H9 (cell line): ENCODE data around the gene NDUFS3. TPM values are rescaled to one million over a fixed set of nuclear protein-coding genes. Genes with fewer than 3 reads are reported as not detected.

Experiments
- DNase-seq: peaks from one replicate; pipeline ENCODE4 v3.0.0-alpha.2; 2017
- H2AFZ ChIP-seq: one replicate; pipeline ENCODE4 v1.6.1; 2013; ENCODE audit warnings: mild to moderate bottlenecking, low read length, control low read depth, moderate library complexity
- H2AK5ac ChIP-seq: 2 replicates; pipeline ENCODE4 v1.6.1; 2013; ENCODE audit warnings: low read length, control low read depth, mixed read lengths; ENCODE audit not compliant: insufficient read length
- H2BK120ac ChIP-seq: one replicate; pipeline ENCODE4 v1.6.1; 2013; ENCODE audit warnings: low read depth, mild to moderate bottlenecking, low read length, control low read depth, inconsistent platforms; ENCODE audit not compliant: poor library complexity, severe bottlenecking
- H2BK12ac ChIP-seq: 2 replicates; pipeline ENCODE4 v1.6.1; 2013; ENCODE audit warnings: low read length, control low read depth, mixed read lengths, low read depth; ENCODE audit not compliant: insufficient read length
- H2BK15ac ChIP-seq: 2 replicates; pipeline ENCODE4 v1.6.1; 2013; ENCODE audit warnings: low read depth, low read length, control low read depth
- H2BK20ac ChIP-seq: one replicate; pipeline ENCODE4 v1.6.1; 2013; ENCODE audit warnings: low read depth, mild to moderate bottlenecking, low read length, control low read depth, inconsistent platforms; ENCODE audit not compliant: poor library complexity, severe bottlenecking
- H2BK5ac ChIP-seq: 2 replicates; pipeline ENCODE4 v1.6.1; 2013; ENCODE audit warnings: low read length, control low read depth, mixed read lengths; ENCODE audit not compliant: insufficient read length
- H3K14ac ChIP-seq: 2 replicates; pipeline ENCODE4 v1.6.1; 2013; ENCODE audit warnings: low read length, control low read depth; ENCODE audit not compliant: insufficient read depth
- H3K18ac ChIP-seq: 2 replicates; pipeline ENCODE4 v1.6.1; 2013; ENCODE audit warnings: low read depth, mild to moderate bottlenecking, mixed read lengths, low read length, control low read depth; ENCODE audit not compliant: insufficient read length
- H3K23ac ChIP-seq: 2 replicates; pipeline ENCODE4 v1.6.1; 2013; ENCODE audit warnings: low read length, control low read depth, mixed read lengths, low read depth; ENCODE audit not compliant: insufficient read length
- H3K23me2 ChIP-seq: 2 replicates; pipeline ENCODE4 v1.6.1; 2013; ENCODE audit warnings: low read depth, mild to moderate bottlenecking, mixed read lengths, low read length, control low read depth; ENCODE audit not compliant: insufficient read length, poor library complexity, severe bottlenecking
- H3K27ac ChIP-seq: 2 replicates; pipeline ENCODE4 v1.5.1; 2013; ENCODE audit warnings: low read length, control low read depth, mixed read lengths, low read depth; ENCODE audit not compliant: insufficient read length
- H3K27me3 ChIP-seq: 2 replicates; pipeline ENCODE4 v1.6.1; 2013; ENCODE audit warnings: low read length, control low read depth, inconsistent platforms; ENCODE audit not compliant: insufficient read depth
- H3K4ac ChIP-seq: 2 replicates; pipeline ENCODE4 v1.6.1; 2013; ENCODE audit warnings: low read depth, mild to moderate bottlenecking, control low read depth, inconsistent platforms, low read length, moderate library complexity
- H3K4me1 ChIP-seq: 2 replicates; pipeline ENCODE4 v1.6.1; 2013; ENCODE audit warnings: low read length, control low read depth, inconsistent platforms; ENCODE audit not compliant: insufficient read depth
- H3K4me2 ChIP-seq: 2 replicates; pipeline ENCODE4 v1.6.1; 2013; ENCODE audit warnings: low read length, control low read depth, mixed read lengths; ENCODE audit not compliant: insufficient read length, insufficient read depth
- H3K56ac ChIP-seq: 2 replicates; pipeline ENCODE4 v1.6.1; 2013; ENCODE audit warnings: low read depth, mild to moderate bottlenecking, mixed read lengths, low read length, control low read depth; ENCODE audit not compliant: insufficient read length
- H3K79me1 ChIP-seq: 2 replicates; pipeline ENCODE4 v1.6.1; 2013; ENCODE audit warnings: low read depth, mild to moderate bottlenecking, moderate library complexity, low read length, control low read depth, inconsistent platforms; ENCODE audit not compliant: insufficient read depth, poor library complexity, severe bottlenecking
- H3K79me2 ChIP-seq: 2 replicates; pipeline ENCODE4 v1.6.1; 2013; ENCODE audit warnings: low read length, control low read depth, inconsistent platforms; ENCODE audit not compliant: insufficient read depth
- H3K9ac ChIP-seq: 2 replicates; pipeline ENCODE4 v1.6.1; 2013; ENCODE audit warnings: low read length, control low read depth, mixed read lengths; ENCODE audit not compliant: insufficient read length; ENCODE audit errors: extremely low read depth
- H3K9me3 ChIP-seq: one replicate; pipeline ENCODE4 v1.6.1; 2013; ENCODE audit warnings: low read depth, low read length, inconsistent platforms; ENCODE audit not compliant: control insufficient read depth
- H3T11ph ChIP-seq: one replicate; pipeline ENCODE4 v1.6.1; 2013; ENCODE audit warnings: mild to moderate bottlenecking, low read length, control low read depth, inconsistent platforms
- H4K20me1 ChIP-seq: one replicate; pipeline ENCODE4 v1.6.1; 2013; ENCODE audit not compliant: control insufficient read depth, insufficient read length, insufficient read depth
- H4K5ac ChIP-seq: 2 replicates; pipeline ENCODE4 v1.6.1; 2013; ENCODE audit warnings: low read depth, mild to moderate bottlenecking, mixed read lengths, low read length, control low read depth; ENCODE audit not compliant: insufficient read length
- H4K8ac ChIP-seq: replicated peaks from 2 replicates; pipeline ENCODE4 v1.6.1; 2013; ENCODE audit warnings: low read length, control low read depth, mixed read lengths, low read depth; ENCODE audit not compliant: insufficient read length
- H4K91ac ChIP-seq: 2 replicates; pipeline ENCODE4 v1.6.1; 2013; ENCODE audit warnings: low read depth, mild to moderate bottlenecking, moderate library complexity, mixed read lengths, low read length, control low read depth; ENCODE audit not compliant: insufficient read length
- H3K27ac Mint-ChIP-seq, 3 experiments: 2 replicates in 2 of 3; 3 replicates in 1 of 3; pipeline ENCODE4 v1.8.0; 2020 to 2021; ENCODE audit warnings: mixed read lengths in 3 of 3, mild to moderate bottlenecking in 1 of 3, moderate library complexity in 1 of 3
- H3K27me3 Mint-ChIP-seq: 2 replicates; pipeline ENCODE4 v1.8.0; 2021; ENCODE audit warnings: low read depth, mild to moderate bottlenecking, moderate library complexity, mixed read lengths
- H3K36me3 Mint-ChIP-seq, 3 experiments: 2 replicates in 2 of 3; 3 replicates in 1 of 3; pipeline ENCODE4 v1.8.0; 2020 to 2021; ENCODE audit warnings: low read depth in 3 of 3, mixed read lengths in 3 of 3; ENCODE audit not compliant: insufficient read depth in 1 of 3
- H3K4me1 Mint-ChIP-seq, 2 experiments: 2 replicates each; pipeline ENCODE4 v1.8.0; 2020; ENCODE audit warnings: mixed read lengths in 2 of 2
- H3K4me3 Mint-ChIP-seq, 2 experiments: 2 replicates in 1 of 2; 3 replicates in 1 of 2; pipeline ENCODE4 v1.8.0; 2020 to 2021; ENCODE audit warnings: mild to moderate bottlenecking in 2 of 2, mixed read lengths in 2 of 2, moderate library complexity in 1 of 2
- H3K9me3 Mint-ChIP-seq, 2 experiments: 2 replicates in 1 of 2; 3 replicates in 1 of 2; pipeline ENCODE4 v1.8.0; 2020; ENCODE audit warnings: mild to moderate bottlenecking in 2 of 2, mixed read lengths in 2 of 2, moderate library complexity in 1 of 2
- total RNA-seq: library from RNA; stranded (reverse); gene quantifications from 2 replicates; pipeline ENCODE4 v1.2.1, GENCODE V29; 2021
- TF ChIP-seq, protein P1 (sequence below): fragments of 200-600 bp; sonication (generic); conservative IDR thresholded peaks from 3 replicates; pipeline ENCODE4 v1.8.0; 2021; ENCODE audit warnings: antibody characterized with exemption, mild to moderate bottlenecking

NDUFS3 gene
- total RNA-seq, 1 experiment from 2014 or later: 144 TPM

DNA sequence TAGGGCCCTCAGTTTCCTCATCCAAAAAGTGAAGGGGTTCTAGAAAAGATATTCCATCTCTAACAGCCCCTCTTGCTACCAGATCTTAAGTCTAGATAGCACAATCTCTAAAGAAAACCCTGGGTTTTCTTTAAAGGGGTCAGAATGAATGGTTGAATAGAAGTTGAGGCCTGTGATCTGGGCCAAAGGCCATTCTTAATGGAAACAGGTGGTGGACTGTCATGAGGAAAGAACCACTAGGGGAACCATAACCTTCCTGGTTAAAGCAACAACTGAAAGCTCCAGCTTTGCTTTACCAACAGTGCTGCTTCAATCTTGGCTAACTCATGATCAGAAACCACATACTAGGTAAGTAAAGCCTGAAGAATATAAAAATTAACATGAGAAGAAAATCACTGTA lies 27.8 kb upstream of the NDUFS3 start:
- Histone ChIP-seq H3T11ph (no peak overlapping the region), H3K56ac (no peak overlapping the region), H2BK5ac (no peak overlapping the region), H2AK5ac (no peak overlapping the region), H2AFZ (no peak overlapping the region), H4K5ac (no peak overlapping the region), H4K91ac (no peak overlapping the region), H3K9ac (no peak overlapping the region), H2BK120ac (no peak overlapping the region), H4K8ac (no peak overlapping the region), H4K20me1 (no peaks in the 10 kb centered on the region), H2BK12ac (no peak overlapping the region), H3K79me2 (peaks cover 55% of the 10 kb centered on the region), H3K4ac (no peak overlapping the region), H3K27me3 (no peaks in the 10 kb centered on the region), H3K9me3 (no peaks in the 10 kb centered on the region), H3K27ac (no peak overlapping the region), H3K18ac (no peak overlapping the region), H3K23me2 (peaks cover 3% of the 10 kb centered on the region), H3K4me2 (peak overlapping the region; percentile 86), H2BK20ac (no peak overlapping the region), H3K4me1 (no peaks in the 10 kb centered on the region; the same call in 1 of the 2 replicates), H2BK15ac (no peak overlapping the region), H3K79me1 (no peaks in the 10 kb centered on the region), H3K14ac (no peak overlapping the region), H3K23ac (no peak overlapping the region)
- no peak for DNase-seq
- TF ChIP-seq, protein P1, sequence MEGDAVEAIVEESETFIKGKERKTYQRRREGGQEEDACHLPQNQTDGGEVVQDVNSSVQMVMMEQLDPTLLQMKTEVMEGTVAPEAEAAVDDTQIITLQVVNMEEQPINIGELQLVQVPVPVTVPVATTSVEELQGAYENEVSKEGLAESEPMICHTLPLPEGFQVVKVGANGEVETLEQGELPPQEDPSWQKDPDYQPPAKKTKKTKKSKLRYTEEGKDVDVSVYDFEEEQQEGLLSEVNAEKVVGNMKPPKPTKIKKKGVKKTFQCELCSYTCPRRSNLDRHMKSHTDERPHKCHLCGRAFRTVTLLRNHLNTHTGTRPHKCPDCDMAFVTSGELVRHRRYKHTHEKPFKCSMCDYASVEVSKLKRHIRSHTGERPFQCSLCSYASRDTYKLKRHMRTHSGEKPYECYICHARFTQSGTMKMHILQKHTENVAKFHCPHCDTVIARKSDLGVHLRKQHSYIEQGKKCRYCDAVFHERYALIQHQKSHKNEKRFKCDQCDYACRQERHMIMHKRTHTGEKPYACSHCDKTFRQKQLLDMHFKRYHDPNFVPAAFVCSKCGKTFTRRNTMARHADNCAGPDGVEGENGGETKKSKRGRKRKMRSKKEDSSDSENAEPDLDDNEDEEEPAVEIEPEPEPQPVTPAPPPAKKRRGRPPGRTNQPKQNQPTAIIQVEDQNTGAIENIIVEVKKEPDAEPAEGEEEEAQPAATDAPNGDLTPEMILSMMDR: peak; percentile 64
- H3K27me3 Mint-ChIP-seq: peaks cover 2% of the 10 kb centered on the region; the same call in 1 of the 2 replicates
- peaks cover 25 to 29% of the 10 kb centered on the region in 2 experiments for H3K4me1 Mint-ChIP-seq
- peaks cover 14 to 40% (median 23%) of the 10 kb centered on the region in 3 experiments; a peak in 6 of 7 replicates for H3K36me3 Mint-ChIP-seq
- H3K4me3 Mint-ChIP-seq: peak overlapping the region; percentile 99 to 100
- H3K27ac Mint-ChIP-seq: peak overlapping the region in 2 of 3 experiments; percentile 20 to 88; a peak in 3 of 7 replicates
- peaks cover 0 to 3% of the 10 kb centered on the region in 2 experiments; a peak in 1 of 5 replicates for H3K9me3 Mint-ChIP-seq
